Subcutaneous abdominal adipose tissue (tissue), 5 donors: ENCODE results near the gene TMEM92.

Experiments used
- H3K27ac ChIP-seq: one replicate; pipeline ENCODE4 v1.7.0; 2013; ENCODE audit warnings: low read depth, mild to moderate bottlenecking, inconsistent platforms, low read length, moderate library complexity
- H3K27me3 ChIP-seq, 5 donors: one replicate each; pipeline ENCODE4 v1.7.0; 2013; ENCODE audit warnings: low read length in 5 of 5, inconsistent platforms in 1 of 5; ENCODE audit not compliant: control insufficient read depth in 5 of 5, insufficient read depth in 4 of 5
- H3K36me3 ChIP-seq, 5 donors: one replicate each; pipeline ENCODE4 v1.7.0; 2013; ENCODE audit warnings: low read length in 5 of 5; ENCODE audit not compliant: control insufficient read depth in 5 of 5, insufficient read depth in 5 of 5
- H3K4me1 ChIP-seq, 5 donors: one replicate each; pipeline ENCODE4 v1.7.0; 2013; ENCODE audit warnings: low read length in 5 of 5, mild to moderate bottlenecking in 3 of 5, moderate library complexity in 1 of 5; ENCODE audit not compliant: control insufficient read depth in 5 of 5, insufficient read depth in 5 of 5
- H3K4me3 ChIP-seq, 5 donors: one replicate each; pipeline ENCODE4 v1.7.0; 2013; ENCODE audit warnings: low read length in 5 of 5, low read depth in 1 of 5
- H3K9ac ChIP-seq, 5 donors: one replicate each; pipeline ENCODE4 v1.7.0; 2013; ENCODE audit warnings: low read length in 5 of 5, mild to moderate bottlenecking in 4 of 5, moderate library complexity in 3 of 5
- H3K9me3 ChIP-seq, 5 donors: one replicate each; pipeline ENCODE4 v1.7.0; 2013; ENCODE audit warnings: low read length in 5 of 5; ENCODE audit not compliant: control insufficient read depth in 5 of 5
- donor health status: healthy.
- donor health status: healthy.
- donor health status: healthy.
- donor health status: healthy.
- donor health status: healthy.

Gene TMEM92

DNA sequence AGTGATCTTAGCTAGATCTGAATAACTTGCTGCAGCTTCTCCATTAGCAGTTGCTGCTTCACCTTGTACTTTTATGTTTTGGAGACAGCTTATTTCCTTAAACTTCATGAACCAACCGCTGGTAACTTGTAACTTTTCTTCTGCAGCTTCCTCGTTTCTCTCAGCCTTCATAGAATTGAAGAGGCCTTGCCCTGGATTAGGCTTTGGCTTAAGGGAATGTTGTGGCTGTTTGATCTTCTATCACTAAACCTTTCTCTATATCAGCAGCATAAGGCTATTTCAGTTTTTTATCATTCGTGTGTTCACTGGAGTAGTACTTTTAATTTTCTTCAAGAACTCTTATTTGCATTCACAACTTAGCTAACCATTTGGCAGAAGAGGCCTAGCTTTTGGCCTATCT is 21.5 kb upstream of the TMEM92 start:
- Histone ChIP-seq H3K9ac (no peak overlapping the region), H3K9me3 (peaks cover 0 to 8% (median 8%) of the 10 kb centered on the region in 5 donors), H3K27ac (no peak overlapping the region), H3K36me3 (no peaks in the 10 kb centered on the region), H3K27me3 (peaks cover 3 to 9% (median 6%) of the 10 kb centered on the region in 5 donors), H3K4me1 (peaks cover 0 to 7% (median 0%) of the 10 kb centered on the region in 5 donors), H3K4me3 (no peak overlapping the region)

DNA sequence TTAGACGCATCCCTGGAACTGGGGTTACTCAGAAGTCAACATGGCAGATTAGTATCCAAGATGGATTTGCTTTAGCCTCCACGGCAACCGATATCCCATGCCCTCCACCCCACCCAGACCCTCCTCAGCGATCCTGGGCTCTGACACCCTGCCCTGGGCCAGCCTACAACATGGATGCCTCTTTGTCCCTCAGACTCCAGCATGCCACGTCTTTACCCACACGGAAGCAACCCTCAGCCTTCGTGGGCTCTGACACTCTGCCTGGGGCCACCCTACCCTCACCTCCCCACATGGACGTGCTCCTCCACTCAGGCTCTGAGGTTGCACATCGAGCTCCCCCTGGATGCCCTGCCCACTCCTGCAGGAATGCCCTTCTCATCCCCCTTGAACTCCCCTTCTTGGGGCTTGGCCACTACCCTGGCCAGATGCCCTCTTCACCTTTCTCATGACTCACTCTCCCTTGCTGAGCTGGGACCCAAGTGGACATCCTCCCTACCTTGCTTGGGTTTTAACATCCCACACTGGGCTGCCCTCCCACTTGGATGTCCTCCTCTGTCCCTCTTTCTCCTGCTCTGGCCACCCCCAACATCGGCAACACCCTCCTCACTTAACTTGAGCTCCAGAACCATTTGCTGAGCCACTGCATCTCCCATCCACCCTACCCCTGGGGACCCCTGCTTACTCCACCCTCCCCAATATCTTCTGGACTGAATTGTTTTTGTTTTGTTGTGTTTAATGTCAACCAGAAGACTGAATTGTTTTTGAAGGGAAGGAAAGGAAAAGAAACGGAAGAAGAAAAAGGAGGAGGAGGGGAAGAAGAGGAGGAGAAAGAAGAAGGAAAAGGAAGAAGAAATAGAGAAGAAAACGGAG is 18.3 kb upstream of the TMEM92 start:
- Histone ChIP-seq H3K9ac (no peak overlapping the region), H3K27ac (no peak overlapping the region), H3K27me3 (peaks cover 11 to 27% (median 24%) of the 10 kb centered on the region in 5 donors), H3K4me1 (peaks cover 0 to 16% (median 7%) of the 10 kb centered on the region in 5 donors), H3K36me3 (no peaks in the 10 kb centered on the region), H3K4me3 (no peak overlapping the region), H3K9me3 (no peaks in the 10 kb centered on the region)

GRCh38 chr17:50256826-50257618 is 17.2 kb upstream of the TMEM92 start:
- Histone ChIP-seq H3K4me3 (no peak overlapping the region), H3K4me1 (peaks cover 0 to 16% (median 7%) of the 10 kb centered on the region in 5 donors), H3K27me3 (peaks cover 14 to 29% (median 24%) of the 10 kb centered on the region in 5 donors), H3K36me3 (no peaks in the 10 kb centered on the region), H3K9ac (no peak overlapping the region), H3K9me3 (no peaks in the 10 kb centered on the region), H3K27ac (no peak overlapping the region)

DNA sequence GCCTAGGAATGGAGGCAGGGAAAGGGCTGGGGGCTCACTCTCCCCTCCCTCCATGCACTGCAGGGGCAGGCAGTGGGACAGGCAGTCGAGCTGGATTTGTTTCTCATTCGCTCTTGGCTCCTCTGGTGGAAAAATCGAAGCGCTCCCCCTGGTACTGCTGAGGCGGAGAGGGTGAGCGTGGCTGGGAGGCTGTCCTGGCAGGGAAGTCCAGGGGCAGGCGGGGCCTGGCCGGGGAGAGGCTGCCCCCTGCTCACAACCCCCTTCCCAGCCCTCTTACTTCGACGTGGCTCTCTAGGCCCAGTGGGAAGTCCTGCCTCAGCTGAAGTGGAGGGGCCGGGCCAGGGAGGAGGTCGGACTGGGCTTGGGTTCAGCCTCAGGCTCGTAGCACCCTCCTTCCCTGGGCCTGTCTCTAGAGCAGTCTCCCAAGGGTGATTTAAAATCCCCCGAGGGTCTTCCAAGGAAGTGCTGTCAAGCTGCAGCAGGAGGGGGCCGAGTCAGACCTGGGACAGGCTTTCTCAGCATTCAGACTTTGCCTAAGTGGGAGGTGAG is 16.5 kb upstream of the TMEM92 start:
- H3K27ac ChIP-seq, result no peak overlapping the region
- no peaks in the 10 kb centered on the region for H3K36me3 ChIP-seq
- H3K4me1 ChIP-seq, result peaks cover 0 to 16% (median 7%) of the 10 kb centered on the region in 5 donors
- no peaks in the 10 kb centered on the region for H3K9me3 ChIP-seq
- no peak overlapping the region for H3K9ac ChIP-seq
- H3K4me3 ChIP-seq, result no peak overlapping the region
- peaks cover 14 to 29% (median 27%) of the 10 kb centered on the region in 5 donors for H3K27me3 ChIP-seq

- H3K27ac ChIP-seq, result no peak overlapping the region
- peaks cover 0 to 21% (median 10%) of the 10 kb centered on the region in 5 donors for H3K4me1 ChIP-seq
- no peaks in the 10 kb centered on the region for H3K36me3 ChIP-seq
- no peak overlapping the region for H3K4me3 ChIP-seq
- peaks cover 21 to 38% (median 27%) of the 10 kb centered on the region in 5 donors for H3K27me3 ChIP-seq
- H3K9ac ChIP-seq, result no peak overlapping the region
- no peaks in the 10 kb centered on the region for H3K9me3 ChIP-seq
Observed at GRCh38 chr17:50258647-50259476, 15.4 kb upstream of the TMEM92 start.

GRCh38 chr17:50259477-50260324 is 14.6 kb upstream of the TMEM92 start:
- Histone ChIP-seq H3K4me1 (peaks cover 0 to 26% (median 16%) of the 10 kb centered on the region in 5 donors), H3K27me3 (peaks cover 25 to 44% (median 29%) of the 10 kb centered on the region in 5 donors), H3K9me3 (no peaks in the 10 kb centered on the region), H3K36me3 (no peaks in the 10 kb centered on the region), H3K9ac (no peak overlapping the region), H3K27ac (no peak overlapping the region), H3K4me3 (no peak overlapping the region)

- no peak overlapping the region for H3K4me3 ChIP-seq
- H3K27ac ChIP-seq, result no peak overlapping the region
- no peaks in the 10 kb centered on the region for H3K36me3 ChIP-seq
- H3K4me1 ChIP-seq, result peaks cover 0 to 26% (median 17%) of the 10 kb centered on the region in 5 donors
- no peaks in the 10 kb centered on the region for H3K9me3 ChIP-seq
- peaks cover 26 to 45% (median 29%) of the 10 kb centered on the region in 5 donors for H3K27me3 ChIP-seq
- no peak overlapping the region for H3K9ac ChIP-seq
Observed at GRCh38 chr17:50260501-50260911, 13.8 kb upstream of the TMEM92 start.

- Histone ChIP-seq H3K36me3 (no peaks in the 10 kb centered on the region), H3K9me3 (no peaks in the 10 kb centered on the region), H3K4me3 (no peak overlapping the region), H3K27me3 (peaks cover 27 to 52% (median 29%) of the 10 kb centered on the region in 5 donors), H3K27ac (no peak overlapping the region), H3K4me1 (peaks cover 0 to 32% (median 17%) of the 10 kb centered on the region in 5 donors), H3K9ac (no peak overlapping the region)
Observed at GRCh38 chr17:50261051-50261915, 13.0 kb upstream of the TMEM92 start.
